Occipital lobe (tissue), 2 donors: Measurements from ENCODE around the gene CCM2. TPM values are rescaled to one million over a fixed set of nuclear protein-coding genes. Genes with fewer than 3 reads are reported as not detected.
"Not testable (repeated sequence)": the region's sequence is repeated elsewhere in the genome, so short reads cannot be mapped to it uniquely, and the experiment has no call there.

Source experiments
- DNase-seq: peaks from one replicate; lab custom pipeline; 2025; lab: John Stamatoyannopoulos, UW
- total RNA-seq: library from RNA; depleted of rRNA; stranded (reverse); fragments of >200 nt; gene quantifications from one replicate; pipeline ENCODE4 v1.2.3, GENCODE V29; 2014

Gene CCM2
- total RNA-seq, 1 donor from 2014 or later = 23.4 TPM

- DNase-seq = no peak
These were observed 100.1 kb downstream of the CCM2 start for GRCh38 chr7:45099891-45100760.

- no peak for DNase-seq
These were observed 100.9 kb downstream of the CCM2 start for GRCh38 chr7:45100761-45101480.

GRCh38 chr7:45101748-45102147, 101.7 kb downstream of the CCM2 start:
- DNase-seq = no peak

GRCh38 chr7:45102785-45103712, 103.0 kb downstream of the CCM2 start:
- no peak for DNase-seq

GRCh38 chr7:45103958-45104843, 104.2 kb downstream of the CCM2 start:
- no peak for DNase-seq

- DNase-seq = no peak
These were observed 105.0 kb downstream of the CCM2 start for GRCh38 chr7:45104844-45105587.

- no peak for DNase-seq
These were observed 105.7 kb downstream of the CCM2 start for GRCh38 chr7:45105588-45106188.

- DNase-seq = no peak
These were observed 106.8 kb downstream of the CCM2 start for GRCh38 chr7:45106820-45107219.

- no peak for DNase-seq
These were observed 107.4 kb downstream of the CCM2 start for GRCh38 chr7:45107356-45107755.

- no peak for DNase-seq
These were observed 108.9 kb downstream of the CCM2 start for GRCh38 chr7:45108863-45109262.

GRCh38 chr7:45111298-45112223, 111.6 kb downstream of the CCM2 start, which contains the start of gene TBRG4:
TBRG4 (minus strand) TSS chr7:45111697; CDS start chr7:45109237, 2,460 bp downstream.
- peak; percentile 83 for DNase-seq

- DNase-seq = no peak
These were observed 112.6 kb downstream of the CCM2 start for GRCh38 chr7:45112648-45113047.

GRCh38 chr7:45114257-45114656, 114.3 kb downstream of the CCM2 start:
- not testable (repeated sequence) for DNase-seq

GRCh38 chr7:45114926-45115325, 114.9 kb downstream of the CCM2 start:
- no peak for DNase-seq

GRCh38 chr7:45116048-45116447, 116.0 kb downstream of the CCM2 start:
- no peak for DNase-seq

GRCh38 chr7:45117582-45117981, 117.6 kb downstream of the CCM2 start:
- DNase-seq = no peak

- DNase-seq = no peak
These were observed 118.3 kb downstream of the CCM2 start for GRCh38 chr7:45118292-45118691.

GRCh38 chr7:45118889-45119331, 118.9 kb downstream of the CCM2 start:
- DNase-seq = no peak
